Measurements from ENCODE around the gene KIF13A.
"Not testable (repeated sequence)": the region's sequence is repeated elsewhere in the genome, so short reads cannot be mapped to it uniquely, and the experiment has no call there.

KIF13A gene

GRCh38 chr6:17871189-17871519 lies 116.3 kb downstream of the KIF13A start:
- no peak for DNase-seq (ENCODE audit: low read depth)

DNA sequence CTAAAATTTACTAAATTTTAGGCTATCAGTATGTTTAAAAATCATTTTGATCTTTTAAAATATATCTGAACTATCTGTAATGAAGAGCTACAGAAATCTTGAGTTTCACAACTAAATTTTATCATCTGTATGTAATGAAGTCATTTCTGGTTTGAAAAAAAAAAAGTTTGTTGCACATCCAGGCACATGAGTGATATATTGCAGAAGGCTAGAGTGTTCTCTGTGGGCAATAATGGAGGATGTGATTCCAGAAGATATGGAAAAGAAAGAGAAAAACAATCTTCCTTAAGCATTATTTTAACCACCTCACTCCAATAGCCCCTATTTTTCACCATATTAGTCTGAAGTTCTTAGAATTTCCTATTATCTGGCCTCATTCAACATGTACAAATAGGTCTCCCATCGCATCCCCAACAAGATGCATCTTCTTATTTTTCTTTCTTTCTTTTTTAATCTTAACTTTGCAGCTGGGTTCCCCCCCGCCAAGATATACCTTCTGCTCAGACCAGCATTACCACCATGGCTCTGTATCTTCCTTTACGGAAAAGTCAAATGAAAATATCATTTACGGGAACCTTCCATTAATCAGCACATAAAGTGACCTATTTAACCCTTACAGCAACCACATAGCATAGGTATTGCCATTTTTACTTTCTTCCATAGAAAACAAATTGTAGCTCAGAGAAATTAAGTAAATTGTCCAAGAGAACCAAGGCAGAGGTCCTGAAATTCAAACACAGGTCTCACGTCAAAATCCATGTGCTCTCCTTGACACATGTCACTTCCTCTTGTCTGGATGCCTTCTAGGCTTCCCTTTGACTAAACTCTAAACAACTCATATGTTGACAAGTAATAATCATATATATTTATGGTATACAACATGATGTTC lies 116.9 kb downstream of the KIF13A start:
- DNase-seq (ENCODE audit: low read depth), result no peak

DNA sequence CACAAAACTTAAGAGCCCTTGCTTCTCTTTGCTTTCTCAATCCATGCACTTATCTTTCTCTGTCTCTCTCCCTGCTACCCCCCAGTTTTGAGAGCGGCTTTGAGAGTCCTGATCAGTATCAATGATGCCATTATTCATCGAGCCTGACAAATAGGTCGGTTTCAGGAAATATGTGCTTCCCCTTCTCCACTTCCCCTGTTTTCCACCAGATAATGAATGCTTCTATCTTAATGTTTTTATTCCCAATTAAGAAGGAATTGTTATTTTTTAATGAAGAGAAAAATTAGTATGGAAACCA lies 117.7 kb downstream of the KIF13A start:
- DNase-seq (ENCODE audit: low read depth), result no peak

GRCh38 chr6:17869010-17869752 lies 118.3 kb downstream of the KIF13A start:
- peak; percentile 87 for DNase-seq (ENCODE audit: low read depth)

DNA sequence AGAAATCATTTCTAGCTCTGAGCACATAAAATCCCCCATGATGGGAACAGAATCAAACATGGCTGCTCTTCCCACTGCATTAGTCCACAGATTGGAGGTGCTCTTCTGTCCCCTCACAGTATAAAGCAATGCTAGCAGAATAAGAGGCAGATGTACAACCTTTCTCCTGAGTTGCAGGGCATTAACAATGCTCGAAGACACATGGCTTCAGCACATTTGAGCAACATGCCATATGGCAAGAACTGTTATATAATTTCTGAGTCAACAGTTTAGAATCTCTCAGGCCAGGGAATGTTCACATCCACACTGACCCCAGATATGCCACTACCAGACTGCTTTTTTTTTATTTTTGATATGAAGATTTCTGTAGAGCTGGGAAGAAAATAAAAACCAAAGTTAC lies 119.6 kb downstream of the KIF13A start:
- peak; percentile 90 for DNase-seq (ENCODE audit: low read depth)

DNA sequence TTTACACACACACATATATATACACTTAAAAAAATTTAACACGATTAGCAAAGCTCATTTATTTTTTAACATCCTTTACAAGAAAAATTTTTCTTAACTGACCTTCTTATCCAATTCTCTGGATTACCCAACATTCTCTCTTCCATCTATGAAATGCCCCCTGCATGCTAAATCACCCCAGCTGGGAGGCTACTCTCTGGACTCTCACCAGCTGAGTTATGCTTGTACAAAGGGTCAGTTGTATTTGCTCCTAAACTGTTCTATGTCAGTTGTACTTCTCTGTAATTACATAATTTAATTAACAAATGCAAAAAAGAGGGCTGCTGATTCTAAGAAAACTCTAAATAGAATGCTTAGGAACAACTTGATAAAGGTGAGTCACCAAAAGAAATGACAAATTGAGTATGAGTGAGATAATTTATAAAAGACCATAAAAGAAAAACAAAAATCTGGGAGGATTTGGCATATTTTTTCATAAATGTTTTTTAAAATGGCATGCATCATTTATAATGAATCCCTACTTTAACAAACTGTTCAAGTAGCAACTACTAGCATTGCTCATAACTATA lies 120.5 kb downstream of the KIF13A start:
- peak; percentile 43 for DNase-seq (ENCODE audit: low read depth)

DNA sequence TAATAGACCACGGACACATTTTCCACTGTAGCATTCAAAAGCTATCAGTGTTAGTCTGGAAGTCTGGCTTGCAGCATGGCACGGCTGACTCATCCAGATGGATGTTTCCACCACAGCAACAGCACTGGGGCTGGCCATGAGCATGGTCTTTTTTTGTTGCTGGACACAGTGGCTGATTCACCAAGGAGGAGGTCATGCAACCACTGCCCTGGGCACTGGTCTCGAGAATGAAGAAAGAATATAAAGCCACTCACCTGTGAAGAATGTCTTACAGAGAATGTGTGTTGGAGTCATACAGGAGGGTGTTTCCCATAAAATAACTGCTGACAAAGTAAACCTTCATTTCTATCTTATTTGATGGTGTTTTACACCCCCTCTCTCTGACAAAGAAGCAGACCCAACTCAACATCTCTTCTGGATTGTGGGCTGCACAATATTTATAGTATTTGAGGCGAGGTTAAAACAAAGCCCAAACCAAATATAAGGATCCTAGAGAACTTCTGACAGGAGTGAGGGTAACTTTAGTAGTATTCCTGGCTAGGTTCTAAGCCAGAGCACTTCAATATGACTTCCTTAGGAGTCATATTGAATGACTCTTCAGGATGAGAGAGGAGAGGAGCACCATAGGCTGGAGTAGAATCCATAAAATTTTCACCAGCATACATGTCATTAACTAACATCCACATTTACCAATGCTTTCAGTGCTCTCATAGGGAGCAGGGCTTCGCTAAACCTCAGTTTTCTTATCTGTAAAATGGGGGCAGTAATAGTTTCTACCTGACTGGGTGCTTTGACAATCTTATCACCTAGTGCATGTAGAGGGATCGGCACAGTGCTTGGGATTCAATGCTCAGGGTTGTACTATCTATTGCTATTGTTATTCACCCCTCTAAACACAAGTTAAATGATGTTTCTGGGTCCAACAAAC lies 121.4 kb downstream of the KIF13A start:
- DNase-seq (ENCODE audit: low read depth), result peak; percentile 100

GRCh38 chr6:17865243-17865642 lies 122.2 kb downstream of the KIF13A start:
- DNase-seq (ENCODE audit: low read depth), result peak; percentile 72

DNA sequence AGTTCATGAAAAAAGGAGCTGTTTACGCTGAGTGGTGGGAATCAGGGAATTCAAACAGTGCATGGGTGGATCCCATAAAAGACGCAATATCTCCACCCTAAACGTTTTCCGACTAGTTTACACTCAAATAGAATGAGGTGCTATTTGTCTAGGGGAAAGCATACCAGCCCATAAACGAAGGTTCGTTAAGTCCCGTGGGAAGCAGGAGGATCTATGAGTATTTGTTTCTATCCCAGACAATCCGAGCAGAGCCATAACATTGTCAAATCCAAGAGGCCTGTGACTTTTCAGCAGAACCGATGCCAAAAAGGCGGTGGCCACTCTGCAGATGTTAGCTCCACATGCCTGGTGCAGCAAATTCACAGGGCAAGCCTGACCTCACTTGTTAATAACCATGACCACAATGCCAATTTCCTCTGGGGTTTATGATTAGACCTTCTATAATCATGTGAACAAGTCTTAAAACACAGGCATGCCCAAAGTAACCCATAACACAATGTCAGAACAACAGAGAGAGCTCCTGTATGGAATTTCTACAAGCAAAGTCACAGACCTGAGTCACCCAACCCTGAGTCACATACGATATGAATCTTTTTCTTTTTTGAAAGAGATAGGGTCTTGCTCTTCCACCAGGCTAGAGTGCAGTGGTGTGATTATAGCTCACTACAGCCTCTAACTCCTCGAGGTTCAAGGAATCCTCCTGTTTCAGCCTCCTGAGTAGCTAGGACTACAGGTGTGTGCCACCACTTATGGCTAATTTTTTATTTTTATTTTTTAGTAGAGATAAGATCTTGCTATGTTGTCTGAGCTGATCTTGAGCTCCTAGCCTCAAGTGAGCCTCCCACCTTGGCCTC lies 123.3 kb downstream of the KIF13A start:
- peak; percentile 98 for DNase-seq (ENCODE audit: low read depth)

GRCh38 chr6:17861361-17861760 lies 126.1 kb downstream of the KIF13A start:
- no peak for DNase-seq (ENCODE audit: low read depth)

GRCh38 chr6:17859846-17860245 lies 127.6 kb downstream of the KIF13A start:
- DNase-seq (ENCODE audit: low read depth), result no peak

DNA sequence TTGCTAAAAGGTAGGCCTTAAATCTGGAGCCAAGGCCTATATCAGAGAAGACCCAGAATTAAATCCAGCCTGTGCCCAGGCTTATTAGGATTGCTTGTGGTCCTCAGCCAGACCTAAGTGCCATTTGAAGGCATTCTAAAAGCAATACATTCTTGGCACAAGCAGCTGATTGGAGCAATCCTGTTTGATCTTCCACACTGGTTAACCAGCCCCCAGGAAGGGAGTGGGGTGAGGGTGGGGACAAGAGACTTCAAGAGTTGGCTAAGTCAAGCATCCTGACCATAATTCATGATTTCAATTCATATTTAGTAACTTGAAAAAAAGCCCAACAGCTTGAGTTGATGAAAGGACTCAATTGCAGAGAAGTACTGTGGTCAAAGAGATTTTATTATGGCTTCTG lies 128.9 kb downstream of the KIF13A start:
- DNase-seq (ENCODE audit: low read depth), result no peak

DNA sequence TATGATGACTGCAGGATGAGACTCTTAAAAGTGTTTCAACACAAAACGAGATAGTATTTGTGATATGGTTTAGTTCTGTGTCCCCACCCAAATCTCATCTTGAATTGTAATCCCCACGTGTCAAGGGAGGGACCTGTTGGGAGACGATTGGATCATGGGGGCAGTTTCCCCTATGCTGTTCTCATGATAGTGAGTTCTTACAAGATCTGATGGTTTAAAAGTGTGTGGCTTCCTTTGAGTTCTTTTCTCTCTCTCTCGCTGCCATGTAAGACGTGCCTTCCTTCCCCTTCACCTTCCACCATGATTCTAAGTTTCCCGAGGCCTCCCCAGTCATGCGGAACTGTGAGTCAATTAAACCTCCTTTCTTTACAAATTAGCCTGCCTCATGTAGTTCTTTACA lies 130.2 kb downstream of the KIF13A start:
- not testable (repeated sequence) for DNase-seq (ENCODE audit: low read depth)

GRCh38 chr6:17856306-17856705 lies 131.1 kb downstream of the KIF13A start:
- no peak for DNase-seq (ENCODE audit: low read depth)

GRCh38 chr6:17855381-17855780 lies 132.1 kb downstream of the KIF13A start:
- DNase-seq (ENCODE audit: low read depth), result no peak

GRCh38 chr6:17853533-17853932 lies 133.9 kb downstream of the KIF13A start:
- DNase-seq (ENCODE audit: low read depth), result no peak

DNA sequence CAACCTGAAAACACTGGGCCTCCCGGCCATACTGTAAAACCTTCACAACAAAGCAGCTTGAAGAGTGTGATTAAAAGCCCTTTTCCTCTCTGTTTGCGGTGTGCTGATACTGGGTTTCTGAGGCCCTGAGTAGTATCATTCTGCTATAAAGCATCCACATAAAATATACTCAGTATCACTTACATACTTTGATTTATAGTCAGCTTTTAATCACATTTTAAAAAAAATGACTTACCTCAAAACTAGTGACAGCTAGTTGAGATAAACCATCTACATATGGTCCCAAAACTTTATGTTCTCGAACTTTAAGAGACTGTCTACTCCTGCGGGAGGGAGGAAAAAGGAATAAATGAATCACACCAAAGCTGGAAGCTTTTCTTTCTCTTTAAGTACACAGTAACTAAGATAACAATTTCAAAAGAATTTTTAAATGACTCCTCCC lies 135.7 kb downstream of the KIF13A start:
- DNase-seq (ENCODE audit: low read depth), result no peak

DNA sequence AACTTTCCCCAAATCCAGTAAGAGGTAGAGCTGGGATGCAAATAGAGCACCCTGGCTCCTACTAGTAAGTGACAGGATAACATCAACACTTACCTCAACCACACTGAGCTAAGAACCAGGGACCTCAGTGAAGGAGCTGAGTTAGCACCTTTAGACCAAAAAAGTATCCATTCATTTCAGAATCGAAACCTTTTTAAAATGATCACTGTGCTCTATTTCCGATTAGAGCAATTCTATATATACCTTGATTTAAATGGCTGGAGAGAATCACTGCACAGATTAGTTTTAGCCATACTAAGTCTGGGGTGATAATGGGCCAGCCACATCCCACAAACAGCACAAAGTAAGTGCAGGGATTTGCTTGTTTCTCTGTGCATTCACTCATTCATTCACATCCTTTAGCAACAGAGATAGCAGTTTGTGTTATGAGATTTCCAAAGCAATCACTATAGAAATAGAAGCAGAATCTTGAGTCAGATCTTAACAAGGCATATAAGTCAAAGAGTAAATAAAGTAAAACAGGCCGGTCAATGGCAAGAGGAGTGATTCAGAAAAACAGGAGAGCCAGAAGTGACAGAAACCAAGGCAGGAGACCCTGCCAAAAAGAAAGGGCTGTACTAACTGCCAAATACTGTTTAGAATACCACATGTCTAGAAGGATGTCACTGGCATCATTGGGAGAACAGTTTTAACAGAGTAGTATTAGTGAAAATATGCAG lies 136.3 kb downstream of the KIF13A start:
- no peak for DNase-seq (ENCODE audit: low read depth)

- DNase-seq (ENCODE audit: low read depth), result no peak
Observed at GRCh38 chr6:17850281-17850680, 137.2 kb downstream of the KIF13A start.

- DNase-seq (ENCODE audit: low read depth), result no peak
Observed at GRCh38 chr6:17847203-17847760, 140.2 kb downstream of the KIF13A start.

Measured in ELR (cell line).